HCT116 (cell line): Measurements from ENCODE around the gene EDEM3. TPM values are rescaled to one million over a fixed set of nuclear protein-coding genes. Genes with fewer than 3 reads are reported as not detected.

Source experiments
- ATAC-seq: fragments of 200-7000 bp; cut with Tn5 transposase; 2 replicates; pipeline ENCODE4 v1.9.1; 2020; ENCODE audit warnings: mild to moderate bottlenecking, moderate library complexity
- BruUV-seq: library from RNA; stranded (reverse); fragments of 400-500 nt; replicated peaks from 2 replicates; lab custom pipeline; 2021; lab: Mats Ljungman, UMichigan
- CTCF ChIA-PET: fragments of 300-600 bp; sonication (Branson Sonifier 250); formaldehyde crosslinking; loops from one replicate; lab custom pipeline; 2021; ENCODE audit warnings: antibody characterized with exemption; lab: Charles Lee
- POLR2A ChIA-PET: fragments of 300-600, 350-600 bp; sonication (Branson Sonifier 250); formaldehyde crosslinking; loops from one replicate; lab custom pipeline; 2021; ENCODE audit warnings: antibody characterized with exemption; lab: Charles Lee
- RAD21 ChIA-PET, 2 experiments: fragments of 300-600 bp; sonication (Branson Sonifier 250); formaldehyde crosslinking; loops; one replicate each; lab custom pipeline; 2023; ENCODE audit warnings: low total read pairs in 2 of 2; ENCODE audit not compliant: uncharacterized antibody in 2 of 2, unreplicated experiment in 2 of 2, low non-redundant PET in 1 of 2; lab: Charles Lee
- DNase-seq: peaks from one replicate; pipeline ENCODE4 v3.0.0-alpha.2; 2010; ENCODE audit warnings: low read depth, low spot score
- H2AFZ ChIP-seq: fragments of 200-600 bp; shearing (Covaris generic), sonication (generic); 2 replicates; pipeline ENCODE4 v1.6.1; 2017; ENCODE audit warnings: low read depth, mixed run types, mixed read lengths, antibody characterized with exemption, low read length; ENCODE audit not compliant: poor library complexity, severe bottlenecking
- H3K27ac ChIP-seq: 2 replicates; pipeline ENCODE4 v1.5.1; 2012; ENCODE audit warnings: low read depth, low read length
- H3K27me3 ChIP-seq: fragments of 200-600 bp; sonication (generic); 2 replicates; pipeline ENCODE4 v1.6.1; 2016; ENCODE audit warnings: mixed run types, low read length, mixed read lengths; ENCODE audit not compliant: insufficient read depth
- H3K36me3 ChIP-seq, 2 experiments: fragments of 200-500 bp in 1 of 2; fragments of 200-600 bp in 1 of 2; sonication (Bioruptor generic) in 1 of 2; sonication (generic) in 1 of 2; 2 replicates each; pipeline versions ENCODE4 v1.5.1 to v1.6.1; 2014 to 2016; ENCODE audit warnings: low read length in 2 of 2, inconsistent platforms in 1 of 2, mixed read lengths in 1 of 2, mixed run types in 1 of 2; ENCODE audit not compliant: insufficient read depth in 2 of 2, control insufficient read depth in 1 of 2
- H3K4me1 ChIP-seq, 2 experiments: fragments of 200-600 bp in 1 of 2; sonication (generic) in 1 of 2; 2 replicates each; pipeline versions ENCODE4 v1.5.1 to v1.6.1; 2012 to 2017; ENCODE audit warnings: low read length in 2 of 2, inconsistent platforms in 1 of 2, mild to moderate bottlenecking in 1 of 2, mixed read lengths in 1 of 2, mixed run types in 1 of 2, moderate library complexity in 1 of 2; ENCODE audit not compliant: insufficient read depth in 2 of 2, control insufficient read depth in 1 of 2
- H3K4me2 ChIP-seq: fragments of 200-600 bp; sonication (generic); 2 replicates; pipeline ENCODE4 v1.6.1; 2017; ENCODE audit warnings: mixed run types, low read length, mixed read lengths
- H3K4me3 ChIP-seq, 2 experiments: fragments of 200-600 bp in 1 of 2; sonication (generic) in 1 of 2; replicated peaks in 1 of 2; 2 replicates each; pipeline ENCODE4 v1.5.1; 2011 to 2016; ENCODE audit warnings: low read length in 2 of 2, control low read depth in 1 of 2, low read depth in 1 of 2, mild to moderate bottlenecking in 1 of 2, mixed read lengths in 1 of 2, mixed run types in 1 of 2
- H3K79me2 ChIP-seq: fragments of 200-600 bp; sonication (generic); 2 replicates; pipeline ENCODE4 v1.6.1; 2017; ENCODE audit warnings: mild to moderate bottlenecking, mixed run types, low read length, moderate library complexity, mixed read lengths; ENCODE audit not compliant: insufficient read depth
- H3K9ac ChIP-seq: fragments of 200-600 bp; sonication (generic); 2 replicates; pipeline ENCODE4 v1.6.1; 2016; ENCODE audit warnings: low read length, mixed read lengths
- H3K9me2 ChIP-seq: fragments of 200-600 bp; sonication (generic), shearing (Covaris generic); 2 replicates; pipeline ENCODE4 v1.6.1; 2017; ENCODE audit warnings: mixed run types, mild to moderate bottlenecking, moderate library complexity; ENCODE audit not compliant: insufficient read depth
- H3K9me3 ChIP-seq, 2 experiments: fragments of 200-500 bp in 1 of 2; fragments of 200-600 bp in 1 of 2; sonication (Bioruptor generic) in 1 of 2; sonication (generic) in 1 of 2; 2 replicates each; pipeline ENCODE4 v1.6.1; 2014 to 2017; ENCODE audit warnings: low read length in 2 of 2, mixed read lengths in 2 of 2, inconsistent platforms in 1 of 2, low read depth in 1 of 2, mild to moderate bottlenecking in 1 of 2, mixed run types in 1 of 2, moderate library complexity in 1 of 2; ENCODE audit not compliant: control insufficient read depth in 1 of 2, insufficient read depth in 1 of 2
- H4K20me1 ChIP-seq: fragments of 200-600 bp; sonication (generic), shearing (Covaris generic); 2 replicates; pipeline ENCODE4 v1.6.1; 2017; ENCODE audit warnings: mixed run types, mild to moderate bottlenecking, moderate library complexity; ENCODE audit not compliant: insufficient read depth
- CBX3 ChIP-seq: IDR thresholded peaks from 2 replicates; pipeline ENCODE4 v1.6.1; 2012; ENCODE audit warnings: low read depth
- CEBPB ChIP-seq: IDR thresholded peaks from 2 replicates; pipeline ENCODE4 v1.6.1; 2012; ENCODE audit warnings: low read depth
- EGR1 ChIP-seq: IDR thresholded peaks from 2 replicates; pipeline ENCODE4 v1.6.1; 2012; ENCODE audit warnings: low read depth
- EZH2 ChIP-seq: fragments of 200-600 bp; sonication (generic); IDR thresholded peaks from 2 replicates; pipeline ENCODE4 v1.6.1; 2017; ENCODE audit warnings: antibody characterized with exemption, mixed run types
- EZH2phosphoT487 ChIP-seq: fragments of 200-600 bp; IDR thresholded peaks from 2 replicates; pipeline ENCODE4 v1.6.1; 2018; ENCODE audit warnings: antibody characterized with exemption, borderline replicate concordance
- FOSL1 ChIP-seq: IDR thresholded peaks from 2 replicates; pipeline ENCODE4 v1.6.1; 2012; ENCODE audit warnings: low read depth
- JUND ChIP-seq: IDR thresholded peaks from 2 replicates; pipeline ENCODE4 v1.6.1; 2012
- POLR2A ChIP-seq: IDR thresholded peaks from 2 replicates; pipeline ENCODE4 v1.7.0; 2011; ENCODE audit warnings: borderline replicate concordance; ENCODE audit not compliant: insufficient read depth, insufficient read length; ENCODE audit errors: extremely low read depth
- RAD21 ChIP-seq: IDR thresholded peaks from 2 replicates; pipeline ENCODE4 v1.6.1; 2012; ENCODE audit warnings: low read depth, mild to moderate bottlenecking
- SIN3A ChIP-seq: IDR thresholded peaks from 2 replicates; pipeline ENCODE4 v1.6.1; 2012; ENCODE audit warnings: low read depth
- SP1 ChIP-seq: IDR thresholded peaks from 2 replicates; pipeline ENCODE4 v1.6.1; 2012; ENCODE audit warnings: low read depth
- SRF ChIP-seq: IDR thresholded peaks from 2 replicates; pipeline ENCODE4 v1.6.1; 2012; ENCODE audit warnings: low read depth
- TCF7L2 ChIP-seq: IDR thresholded peaks from 2 replicates; pipeline ENCODE4 v1.7.0; 2011; ENCODE audit warnings: borderline replicate concordance, inconsistent platforms; ENCODE audit not compliant: insufficient read depth, insufficient read length; ENCODE audit errors: extremely low read depth
- YY1 ChIP-seq: IDR thresholded peaks from 2 replicates; pipeline ENCODE4 v1.6.1; 2011; ENCODE audit warnings: low read length, low read depth, moderate library complexity, mild to moderate bottlenecking; ENCODE audit not compliant: insufficient replicate concordance; ENCODE audit errors: extremely low read depth
- ZFX ChIP-seq: fragments of 450-650 bp; IDR thresholded peaks from 2 replicates; pipeline ENCODE4 v1.6.1; 2017
- intact Hi-C: fragments of 100-400 bp; cut with micrococcal nuclease; formaldehyde crosslinking; loops from 2 replicates; pipeline ENCODE4 v1.10.0; 2022
- total RNA-seq: library from RNA; stranded (reverse); gene quantifications from one replicate; pipeline ENCODE4 v1.2.1, GENCODE V29; 2021; ENCODE audit not compliant: unreplicated experiment
- TF ChIP-seq, protein P1 (sequence below): IDR thresholded peaks from 2 replicates; pipeline ENCODE4 v1.6.1; 2012
- TF ChIP-seq, protein P2 (sequence below): IDR thresholded peaks from 2 replicates; pipeline ENCODE4 v1.6.1; 2011; ENCODE audit warnings: mild to moderate bottlenecking, low read length, moderate library complexity; ENCODE audit not compliant: insufficient replicate concordance; ENCODE audit errors: extremely low read depth

EDEM3 gene
- total RNA-seq, 1 experiment from 2014 or later, result 14.9 TPM

DNA sequence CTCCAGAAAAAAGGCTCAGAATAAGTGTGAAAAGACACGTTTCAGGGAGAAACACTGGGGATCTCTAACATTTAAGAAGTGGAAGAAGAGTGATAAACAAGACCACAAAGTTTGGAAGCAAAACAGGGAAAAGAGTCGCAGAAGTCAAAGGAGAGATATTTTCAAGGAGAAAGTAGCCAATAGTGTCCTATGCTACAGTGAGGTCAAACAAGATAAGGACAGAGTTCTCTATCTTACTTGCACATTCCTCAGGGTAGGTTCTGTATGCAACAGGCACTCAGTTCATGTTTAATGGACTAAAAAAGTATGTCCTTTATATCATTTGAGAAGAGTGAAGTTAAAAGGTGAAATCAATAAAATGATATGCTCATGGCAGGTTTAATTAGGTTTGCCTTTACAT lies 13.8 kb upstream of the EDEM3 start:
- ChIA-PET RAD21 (no interaction called here), CTCF (no interaction called here), POLR2A (no interaction called here)
- DNase-seq (no peak), ATAC-seq (no peak)
- Histone ChIP-seq H3K4me1 (no peaks in the 10 kb centered on the region), H3K9me3 (no peaks in the 10 kb centered on the region), H3K36me3 (no peaks in the 10 kb centered on the region), H3K79me2 (no peaks in the 10 kb centered on the region), H3K9me2 (no peaks in the 10 kb centered on the region), H3K4me2 (no peak overlapping the region), H3K9ac (no peak overlapping the region), H4K20me1 (no peaks in the 10 kb centered on the region), H2AFZ (no peak overlapping the region), H3K27me3 (no peaks in the 10 kb centered on the region), H3K4me3 (no peak overlapping the region), H3K27ac (no peak overlapping the region)
- intact Hi-C loops, result no loop called here
- no peak for TF ChIP-seq POLR2A
- no peak for TF ChIP-seq SP1
- no peak for TF ChIP-seq SRF
- no peak for TF ChIP-seq FOSL1
- no TSS peak for BruUV-seq

DNA sequence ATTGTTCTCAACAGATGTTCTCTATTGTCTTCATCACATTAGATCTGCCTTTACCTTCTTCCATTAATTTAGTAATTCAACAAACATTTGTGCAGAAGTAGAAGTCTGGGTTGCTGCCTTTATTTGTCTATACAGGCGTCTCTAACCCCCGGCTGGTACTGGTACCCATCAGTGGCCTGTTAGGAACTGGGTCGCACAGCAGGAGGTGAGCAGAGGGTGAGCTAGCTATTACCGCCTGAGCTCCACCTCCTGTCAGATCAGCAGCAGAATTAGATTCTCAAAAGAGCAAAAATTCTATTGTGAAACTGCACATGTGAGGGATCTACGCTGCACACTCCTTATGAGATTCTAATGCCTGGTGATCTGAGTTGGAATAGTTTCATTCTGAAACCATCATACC lies 12.9 kb upstream of the EDEM3 start:
- TF ChIP-seq, protein P1, sequence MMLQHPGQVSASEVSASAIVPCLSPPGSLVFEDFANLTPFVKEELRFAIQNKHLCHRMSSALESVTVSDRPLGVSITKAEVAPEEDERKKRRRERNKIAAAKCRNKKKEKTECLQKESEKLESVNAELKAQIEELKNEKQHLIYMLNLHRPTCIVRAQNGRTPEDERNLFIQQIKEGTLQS, result no peak
- no peak for TF ChIP-seq YY1
- TF ChIP-seq, protein P2, sequence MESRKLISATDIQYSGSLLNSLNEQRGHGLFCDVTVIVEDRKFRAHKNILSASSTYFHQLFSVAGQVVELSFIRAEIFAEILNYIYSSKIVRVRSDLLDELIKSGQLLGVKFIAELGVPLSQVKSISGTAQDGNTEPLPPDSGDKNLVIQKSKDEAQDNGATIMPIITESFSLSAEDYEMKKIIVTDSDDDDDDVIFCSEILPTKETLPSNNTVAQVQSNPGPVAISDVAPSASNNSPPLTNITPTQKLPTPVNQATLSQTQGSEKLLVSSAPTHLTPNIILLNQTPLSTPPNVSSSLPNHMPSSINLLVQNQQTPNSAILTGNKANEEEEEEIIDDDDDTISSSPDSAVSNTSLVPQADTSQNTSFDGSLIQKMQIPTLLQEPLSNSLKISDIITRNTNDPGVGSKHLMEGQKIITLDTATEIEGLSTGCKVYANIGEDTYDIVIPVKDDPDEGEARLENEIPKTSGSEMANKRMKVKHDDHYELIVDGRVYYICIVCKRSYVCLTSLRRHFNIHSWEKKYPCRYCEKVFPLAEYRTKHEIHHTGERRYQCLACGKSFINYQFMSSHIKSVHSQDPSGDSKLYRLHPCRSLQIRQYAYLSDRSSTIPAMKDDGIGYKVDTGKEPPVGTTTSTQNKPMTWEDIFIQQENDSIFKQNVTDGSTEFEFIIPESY, result no peak
- no peak for TF ChIP-seq SRF
- no peak for TF ChIP-seq CEBPB
- TF ChIP-seq EZH2phosphoT487, result no peak
- TF ChIP-seq SP1, result no peak
- no peak for TF ChIP-seq JUND
- no peak for TF ChIP-seq ZFX
- TF ChIP-seq EZH2, result no peak
- no peak for TF ChIP-seq CBX3
- no peak for TF ChIP-seq EGR1
- no peak for TF ChIP-seq FOSL1
- TF ChIP-seq TCF7L2, result no peak
- TF ChIP-seq RAD21, result no peak
- no peak for TF ChIP-seq SIN3A
- ATAC-seq (no peak), DNase-seq (no peak)
- no peaks in the 10 kb centered on the region for H3K4me1 ChIP-seq
- no peak overlapping the region for H3K27ac ChIP-seq
- H3K36me3 ChIP-seq, result no peaks in the 10 kb centered on the region
- BruUV-seq, result no TSS peak
- H3K9ac ChIP-seq, result no peak overlapping the region
- no peaks in the 10 kb centered on the region for H3K9me3 ChIP-seq
- H2AFZ ChIP-seq, result no peak overlapping the region
- ChIA-PET POLR2A (no interaction called here), CTCF (no interaction called here), RAD21 (no interaction called here)
- H3K4me3 ChIP-seq, result no peak overlapping the region
- H3K4me2 ChIP-seq, result no peak overlapping the region
- no peaks in the 10 kb centered on the region for H3K9me2 ChIP-seq
- H3K79me2 ChIP-seq, result no peaks in the 10 kb centered on the region
- no peaks in the 10 kb centered on the region for H4K20me1 ChIP-seq
- H3K27me3 ChIP-seq, result no peaks in the 10 kb centered on the region
- intact Hi-C loops, result no loop called here
